K562 (cell line): ENCODE data around the gene FILIP1L. TPM values are rescaled to one million over a fixed set of nuclear protein-coding genes. Genes with fewer than 3 reads are reported as not detected.

Experiments
- ATAC-seq: fragments of 200-7000 bp; cut with Tn5 transposase; 3 replicates; pipeline ENCODE4 v1.9.1; 2020; ENCODE audit warnings: moderate library complexity
- BruUV-seq: library from RNA; stranded (reverse); fragments of 400-500 nt; replicated peaks from 2 replicates; lab custom pipeline; 2021; lab: Mats Ljungman, UMichigan
- CTCF ChIA-PET: fragments of 300-600 bp; formaldehyde crosslinking; extraction: SDS; loops from one replicate; lab custom pipeline; 2021; ENCODE audit warnings: low intra/inter-chr PET ratio; lab: Yijun Ruan, JAX
- POLR2A ChIA-PET: fragments of 300-600, 350-650 bp; sonication (Branson Sonifier 250); formaldehyde crosslinking; extraction: SDS; loops from one replicate; lab custom pipeline; 2021; ENCODE audit warnings: antibody characterized with exemption, inconsistent platforms; lab: Yijun Ruan, JAX
- DNase-seq, 4 experiments: peaks; one replicate each; pipeline versions ENCODE4 v3.0.0 to v3.0.0-alpha.2; 2011 to 2018; ENCODE audit warnings: low spot score in 3 of 4, mixed read lengths in 3 of 4; ENCODE audit errors: extremely low read depth in 1 of 4
- FAIRE-seq: peaks from 2 replicates; lab custom pipeline; 2011; peaks lifted over from hg19 to GRCh38; lab: Jason Lieb, UNC
- H2AFZ ChIP-seq: 2 replicates; pipeline ENCODE4 v1.6.0; 2011; ENCODE audit warnings: low read depth, low read length, control low read depth, inconsistent platforms
- H3K27ac ChIP-seq: fragments of 200-600 bp; 3 replicates; pipeline ENCODE4 v1.8.0; 2011; ENCODE audit warnings: low read depth, mild to moderate bottlenecking, control low read depth, inconsistent platforms, low read length, moderate library complexity, mixed read lengths; ENCODE audit errors: extremely low read depth
- H3K27me3 ChIP-seq, 2 experiments: fragments of 300-600 bp in 1 of 2; 2 replicates in 1 of 2; 3 replicates in 1 of 2; pipeline versions ENCODE4 v1.6.0 to v1.8.0; 2011; ENCODE audit warnings: inconsistent platforms in 2 of 2, low read length in 2 of 2, mild to moderate bottlenecking in 1 of 2, mixed read lengths in 1 of 2, moderate library complexity in 1 of 2; ENCODE audit not compliant: control insufficient read depth in 2 of 2, insufficient read depth in 2 of 2
- H3K36me3 ChIP-seq: fragments of 300-600 bp; 3 replicates; pipeline ENCODE4 v1.8.0; 2011; ENCODE audit warnings: mild to moderate bottlenecking, low read length, inconsistent platforms; ENCODE audit not compliant: control insufficient read depth, insufficient read depth
- H3K4me1 ChIP-seq, 2 experiments: fragments of 200-600 bp in 1 of 2; replicated peaks in 1 of 2; 2 replicates in 1 of 2; 3 replicates in 1 of 2; pipeline versions ENCODE4 v1.5.1 to v1.8.0; 2011; ENCODE audit warnings: inconsistent platforms in 2 of 2, low read length in 2 of 2, mild to moderate bottlenecking in 1 of 2, mixed read lengths in 1 of 2, moderate library complexity in 1 of 2; ENCODE audit not compliant: control insufficient read depth in 2 of 2, insufficient read depth in 2 of 2
- H3K4me2 ChIP-seq: 2 replicates; pipeline ENCODE4 v1.6.1; 2011; ENCODE audit warnings: low read length, control low read depth, inconsistent platforms, mixed read lengths; ENCODE audit not compliant: insufficient read depth
- H3K4me3 ChIP-seq: fragments of 200-600 bp; sonication (generic), shearing (Covaris generic); 2 replicates; pipeline ENCODE4 v1.5.1; 2016; ENCODE audit warnings: control low read depth, inconsistent platforms
- H3K79me2 ChIP-seq: fragments of 200-600 bp; 3 replicates; pipeline ENCODE4 v1.8.0; 2011; ENCODE audit warnings: low read length, inconsistent platforms; ENCODE audit not compliant: control insufficient read depth, insufficient read depth
- H3K9ac ChIP-seq, 2 experiments: 2 replicates each; pipeline versions ENCODE4 v1.6.0 to v1.6.1; 2011; ENCODE audit warnings: low read depth in 2 of 2, low read length in 2 of 2, control low read depth in 1 of 2, inconsistent platforms in 1 of 2, mild to moderate bottlenecking in 1 of 2, mixed read lengths in 1 of 2; ENCODE audit not compliant: insufficient read depth in 1 of 2
- H3K9me1 ChIP-seq: one replicate; pipeline ENCODE4 v1.6.0; 2011; ENCODE audit warnings: inconsistent platforms, mild to moderate bottlenecking, low read length, moderate library complexity; ENCODE audit not compliant: control insufficient read depth, insufficient read depth
- H3K9me3 ChIP-seq: replicated peaks from 2 replicates; pipeline ENCODE4 v1.5.1; 2011; ENCODE audit warnings: low read depth, low read length, inconsistent platforms; ENCODE audit not compliant: control insufficient read depth, insufficient read depth
- H4K20me1 ChIP-seq: replicated peaks from 2 replicates; pipeline ENCODE4 v1.6.1; 2011; ENCODE audit warnings: low read length, inconsistent platforms, mixed read lengths; ENCODE audit not compliant: control insufficient read depth, insufficient read depth
- ARID1B ChIP-seq: fragments of 450-650 bp; IDR thresholded peaks from 2 replicates; pipeline ENCODE4 v1.6.1; 2016; ENCODE audit warnings: antibody characterized with exemption, mild to moderate bottlenecking, inconsistent platforms
- ARID3A ChIP-seq: IDR thresholded peaks from 2 replicates; pipeline ENCODE4 v1.6.1; 2012; ENCODE audit warnings: low read depth, low read length, improper control_type of control experiment, borderline replicate concordance
- CXXC5 ChIP-seq: fragments of 250-450 bp; sonication (Bioruptor Pico); IDR thresholded peaks from 2 replicates; pipeline ENCODE4 v1.8.0; 2022; ENCODE audit warnings: inconsistent platforms, mild to moderate bottlenecking, moderate library complexity
- ERF ChIP-seq: fragments of 450-650 bp; formaldehyde crosslinking; IDR thresholded peaks from 2 replicates; pipeline ENCODE4 v1.4.0; 2020; ENCODE audit warnings: mild to moderate bottlenecking, mixed read lengths
- ESRRB ChIP-seq: fragments of 250-450 bp; sonication (Bioruptor Pico); IDR thresholded peaks from 2 replicates; pipeline ENCODE4 v1.5.0; 2020; ENCODE audit warnings: mild to moderate bottlenecking, moderate library complexity, borderline replicate concordance
- MBD1 ChIP-seq: fragments of 250-450 bp; sonication (Bioruptor Pico); IDR thresholded peaks from 2 replicates; pipeline ENCODE4 v1.8.0; 2022; ENCODE audit warnings: inconsistent platforms
- NR4A1 ChIP-seq, 2 experiments: fragments of 250-450 bp in 1 of 2; fragments of 450-650 bp in 1 of 2; sonication (Bioruptor Pico) in 1 of 2; IDR thresholded peaks; 2 replicates each; pipeline versions ENCODE4 v1.4.0 to v1.6.1; 2016 to 2020; ENCODE audit warnings: mild to moderate bottlenecking in 2 of 2, missing compliant biosample characterization in 1 of 2, missing genetic modification characterization in 1 of 2, moderate library complexity in 1 of 2
- RBM22 ChIP-seq: fragments of 200-400 bp; formaldehyde crosslinking; IDR thresholded peaks from 2 replicates; pipeline ENCODE4 v1.6.1; 2018; ENCODE audit warnings: low read length, low read depth; ENCODE audit not compliant: poor library complexity, severe bottlenecking
- SMAD1 ChIP-seq: fragments of 150-350 bp; IDR thresholded peaks from 2 replicates; pipeline ENCODE4 v1.6.1; 2014; ENCODE audit warnings: low read length, low read depth; ENCODE audit not compliant: partially characterized antibody
- SNRNP70 ChIP-seq: fragments of 200-400 bp; formaldehyde crosslinking; optimal IDR thresholded peaks from 2 replicates; pipeline ENCODE3; 2017; ENCODE audit warnings: low read depth, low read length
- SOX6 ChIP-seq: fragments of 450-650 bp; IDR thresholded peaks from 2 replicates; pipeline ENCODE4 v1.6.1; 2014; ENCODE audit warnings: mild to moderate bottlenecking
- TOE1 ChIP-seq, 2 experiments: fragments of 450-650 bp in 1 of 2; sonication (generic) in 1 of 2; formaldehyde crosslinking in 1 of 2; IDR thresholded peaks; 2 replicates each; pipeline versions ENCODE4 v1.7.1 to v1.8.0; 2016 to 2022; ENCODE audit warnings: borderline replicate concordance in 2 of 2, mild to moderate bottlenecking in 2 of 2, antibody characterized with exemption in 1 of 2, inconsistent platforms in 1 of 2, low read depth in 1 of 2, missing genetic modification reagents in 1 of 2, moderate library complexity in 1 of 2
- ZNF277 ChIP-seq: fragments of 250-450 bp; sonication (Bioruptor Pico); IDR thresholded peaks from 2 replicates; pipeline ENCODE4 v1.8.0; 2022; ENCODE audit warnings: inconsistent platforms, mild to moderate bottlenecking, moderate library complexity, borderline replicate concordance
- ZNF347 ChIP-seq: fragments of 450-650 bp; formaldehyde crosslinking; IDR thresholded peaks from 2 replicates; pipeline ENCODE4 v1.4.0; 2020; ENCODE audit warnings: low read depth, mild to moderate bottlenecking, moderate library complexity
- ZNF444 ChIP-seq: fragments of 250-450 bp; sonication (Bioruptor Pico); IDR thresholded peaks from 2 replicates; pipeline ENCODE4 v1.4.0; 2020; ENCODE audit warnings: mild to moderate bottlenecking, moderate library complexity
- ZSCAN32 ChIP-seq: fragments of 450-650 bp; formaldehyde crosslinking; IDR thresholded peaks from 2 replicates; pipeline ENCODE4 v1.4.0; 2020; ENCODE audit warnings: mild to moderate bottlenecking, moderate library complexity
- in situ Hi-C: fragments of 300-500 bp; cut with MboI; formaldehyde crosslinking; loops from 4 replicates; pipeline ENCODE4 v1.15.0; 2018; ENCODE audit warnings: inconsistent platforms, mixed read lengths
- intact Hi-C: fragments of 100-400 bp; cut with micrococcal nuclease; formaldehyde crosslinking; loops from 2 replicates; pipeline ENCODE4 v1.14.2; 2022
- polyA plus RNA-seq, 8 experiments: library from polyadenylated mRNA; depleted of rRNA in 4 of 8; stranded (reverse) in 5 of 8; unstranded in 3 of 8; fragments of >200 nt; fragmentation: Nextera tagmentation in 2 of 8; fragmentation: Illumina TruSeq in 1 of 8; extraction: Ambion mirVana in 2 of 8; extraction: Trizol in 1 of 8; gene quantifications; 2 replicates each; pipeline versions ENCODE4 v1.2.1 to v1.2.3, GENCODE V29; 2011 to 2014; ENCODE audit warnings: inconsistent platforms in 1 of 8, missing spikeins in 1 of 8
- total RNA-seq, 7 experiments: library from RNA; depleted of rRNA in 6 of 7; stranded (reverse); fragments of >200 nt in 6 of 7; fragmentation: Illumina TruSeq in 2 of 7; extraction: Trizol in 2 of 7; gene quantifications; 2 replicates each; pipeline versions ENCODE4 v1.2.1 to v1.2.3, GENCODE V29; 2011 to 2021; ENCODE audit warnings: low replicate concordance in 1 of 7

The FILIP1L gene
- total and polyA plus RNA-seq, 9 of the 15 experiments (the other 6 are each of a cell fraction or from before 2014, with no cell fraction given): 0.50 to 2.1 (median 1.1) TPM

GRCh38 chr3:100106531-100107141 is 7.7 kb downstream of the FILIP1L start:
- H3K4me1 ChIP-seq: peaks cover 0 to 12% of the 10 kb centered on the region in 2 experiments; a peak in 3 of 5 replicates
- no peaks in the 10 kb centered on the region for H4K20me1 ChIP-seq
- POLR2A ChIA-PET: interaction anchor here (0.7 kb wide), 1 partner anchor 10 kb away, joined by 3 read pairs; no protein-coding TSS in a partner anchor
- no peak overlapping the region for H3K4me3 ChIP-seq
- no TSS peak for BruUV-seq
- H3K27me3 ChIP-seq: no peaks in the 10 kb centered on the region
- in situ Hi-C loops: no loop called here
- CTCF ChIA-PET: no interaction called here
- H3K4me2 ChIP-seq: no peak overlapping the region
- H3K27ac ChIP-seq: no peak overlapping the region
- no peaks in the 10 kb centered on the region for H3K9me1 ChIP-seq
- no peaks in the 10 kb centered on the region; the same call in 1 of the 2 replicates for H3K9me3 ChIP-seq
- H2AFZ ChIP-seq: no peak overlapping the region
- no peak overlapping the region for H3K9ac ChIP-seq
- H3K36me3 ChIP-seq: no peaks in the 10 kb centered on the region; the same call in 2 of the 3 replicates
- no peak for ATAC-seq
- TF ChIP-seq NR4A1 (CRISPR knock-in tag; IDR thresholded peaks at IDR 0.05) (no peak), NR4A1 (tag; IDR thresholded peaks at IDR 0.05) (no peak), TOE1 (IDR thresholded peaks at IDR 0.05; ENCODE audit: borderline replicate concordance) (no peak), TOE1 (CRISPR knock-in tag; IDR thresholded peaks at IDR 0.05; ENCODE audit: borderline replicate concordance, low read depth) (no peak), ZSCAN32 (CRISPR knock-in tag) (no peak), MBD1 (CRISPR knock-in tag) (no peak), ARID1B (no peak), SOX6 (no peak), SMAD1 (no peak), ZNF444 (CRISPR knock-in tag) (no peak), RBM22 (no peak), CXXC5 (CRISPR knock-in tag) (no peak), ARID3A (no peak), ESRRB (CRISPR knock-in tag) (no peak), ZNF277 (CRISPR knock-in tag) (no peak), ZNF347 (CRISPR knock-in tag) (no peak), SNRNP70 (no peak), ERF (CRISPR knock-in tag) (no peak)
- intact Hi-C loops: no loop called here
- no peaks in the 10 kb centered on the region for H3K79me2 ChIP-seq
- no peak for DNase-seq
- no peak for FAIRE-seq
